ENCODE measurements around the gene ELL3. TPM values are rescaled to one million over a fixed set of nuclear protein-coding genes. Genes with fewer than 3 reads are reported as not detected.
A peak's percentile ranks its signal among the peaks of the same experiment; 100 is the strongest.

The ELL3 gene
- total RNA-seq, 1 experiment from 2014 or later, result 35.8 TPM

DNA sequence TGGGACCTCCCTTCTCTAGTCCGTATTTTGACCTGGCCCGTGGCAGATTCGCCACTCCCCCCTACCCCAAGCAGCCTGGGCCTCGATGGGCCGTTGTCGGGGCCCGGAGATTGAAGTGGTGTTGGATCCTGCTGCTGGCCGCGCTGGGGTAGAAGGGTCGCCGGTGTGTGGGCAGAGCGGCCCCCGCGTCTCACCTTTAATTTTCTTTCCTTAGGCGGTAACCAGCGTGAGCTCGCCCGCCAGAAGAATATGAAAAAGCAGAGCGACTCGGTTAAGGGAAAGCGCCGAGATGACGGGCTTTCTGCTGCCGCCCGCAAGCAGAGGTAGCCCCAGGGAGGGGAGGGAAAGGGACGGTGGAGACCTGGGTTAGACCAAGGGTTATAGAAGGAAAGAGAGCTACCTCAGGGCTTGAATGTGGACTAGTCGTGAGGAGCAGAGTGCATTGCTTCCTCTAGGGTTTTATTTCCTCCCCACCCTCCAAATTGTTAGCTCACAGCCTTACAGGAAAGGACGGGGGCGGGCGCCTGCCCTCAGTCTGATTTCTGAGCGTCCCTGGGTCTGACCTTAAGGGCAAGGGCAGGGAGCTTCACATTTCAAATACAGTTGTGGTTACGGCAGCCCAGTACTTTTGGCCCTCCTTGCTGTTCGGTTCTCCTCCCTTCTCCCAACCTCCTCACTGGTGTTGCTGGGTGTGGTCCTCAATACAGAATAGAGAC lies 16.2 kb upstream of the ELL3 start:
- Histone ChIP-seq H3K9ac (ENCODE audit: low read length) (peak overlapping the region; percentile 99), H4K20me1 (ENCODE audit: low read length) (peaks cover 5% of the 10 kb centered on the region; the same call in 1 of the 2 replicates), H2AFZ (ENCODE audit: low read length) (peak overlapping the region; percentile 73), H3K4me2 (ENCODE audit: low read length) (peak overlapping the region; percentile 90), H3K79me2 (ENCODE audit: low read length) (peaks cover 35% of the 10 kb centered on the region), H3K27ac (ENCODE audit: low read length) (peak overlapping the region; percentile 74), H3K4me3 (ENCODE audit: low read length) (peak overlapping the region; percentile 96), H3K27me3 (ENCODE audit: low read length) (no peaks in the 10 kb centered on the region), H3K9me3 (ENCODE audit: low read length) (no peaks in the 10 kb centered on the region), H3K9me2 (replicated peaks; ENCODE audit: low read length) (no peaks in the 10 kb centered on the region), H3K36me3 (ENCODE audit: low read depth, low read length) (peaks cover 30% of the 10 kb centered on the region), H3K4me1 (ENCODE audit: insufficient read depth, low read length) (peaks cover 41% of the 10 kb centered on the region), H3F3A (ENCODE audit: low read length, unreplicated experiment) (peaks cover 4% of the 10 kb centered on the region)
- no peak for TF ChIP-seq EZH2 (IDR thresholded peaks at IDR 0.05; ENCODE audit: low read length, unreplicated experiment)
- TF ChIP-seq EZH2phosphoT487 (IDR thresholded peaks at IDR 0.05; ENCODE audit: borderline replicate concordance, low read length), result no peak
- TF ChIP-seq, protein P1, sequence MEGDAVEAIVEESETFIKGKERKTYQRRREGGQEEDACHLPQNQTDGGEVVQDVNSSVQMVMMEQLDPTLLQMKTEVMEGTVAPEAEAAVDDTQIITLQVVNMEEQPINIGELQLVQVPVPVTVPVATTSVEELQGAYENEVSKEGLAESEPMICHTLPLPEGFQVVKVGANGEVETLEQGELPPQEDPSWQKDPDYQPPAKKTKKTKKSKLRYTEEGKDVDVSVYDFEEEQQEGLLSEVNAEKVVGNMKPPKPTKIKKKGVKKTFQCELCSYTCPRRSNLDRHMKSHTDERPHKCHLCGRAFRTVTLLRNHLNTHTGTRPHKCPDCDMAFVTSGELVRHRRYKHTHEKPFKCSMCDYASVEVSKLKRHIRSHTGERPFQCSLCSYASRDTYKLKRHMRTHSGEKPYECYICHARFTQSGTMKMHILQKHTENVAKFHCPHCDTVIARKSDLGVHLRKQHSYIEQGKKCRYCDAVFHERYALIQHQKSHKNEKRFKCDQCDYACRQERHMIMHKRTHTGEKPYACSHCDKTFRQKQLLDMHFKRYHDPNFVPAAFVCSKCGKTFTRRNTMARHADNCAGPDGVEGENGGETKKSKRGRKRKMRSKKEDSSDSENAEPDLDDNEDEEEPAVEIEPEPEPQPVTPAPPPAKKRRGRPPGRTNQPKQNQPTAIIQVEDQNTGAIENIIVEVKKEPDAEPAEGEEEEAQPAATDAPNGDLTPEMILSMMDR (conservative IDR thresholded peaks at IDR 0.05; ENCODE audit: low read depth, low read length), result no peak
- CTCF ChIA-PET, result no interaction called here
- POLR2A ChIA-PET (ENCODE audit: unreplicated experiment), result interaction anchor here (0.6 kb wide), 1 partner anchor 16 kb away, joined by 3 read pairs; no protein-coding TSS in a partner anchor
- DNase-seq (peak; percentile 20), ATAC-seq (no peak)
- intact Hi-C loops (cut with micrococcal nuclease), result loop anchor here (2.0 kb wide), 1 partner anchor 16 kb away; the partner anchor contains the start of gene ELL3
- BruUV-seq (replicated peaks), result TSS peak; percentile 65

DNA sequence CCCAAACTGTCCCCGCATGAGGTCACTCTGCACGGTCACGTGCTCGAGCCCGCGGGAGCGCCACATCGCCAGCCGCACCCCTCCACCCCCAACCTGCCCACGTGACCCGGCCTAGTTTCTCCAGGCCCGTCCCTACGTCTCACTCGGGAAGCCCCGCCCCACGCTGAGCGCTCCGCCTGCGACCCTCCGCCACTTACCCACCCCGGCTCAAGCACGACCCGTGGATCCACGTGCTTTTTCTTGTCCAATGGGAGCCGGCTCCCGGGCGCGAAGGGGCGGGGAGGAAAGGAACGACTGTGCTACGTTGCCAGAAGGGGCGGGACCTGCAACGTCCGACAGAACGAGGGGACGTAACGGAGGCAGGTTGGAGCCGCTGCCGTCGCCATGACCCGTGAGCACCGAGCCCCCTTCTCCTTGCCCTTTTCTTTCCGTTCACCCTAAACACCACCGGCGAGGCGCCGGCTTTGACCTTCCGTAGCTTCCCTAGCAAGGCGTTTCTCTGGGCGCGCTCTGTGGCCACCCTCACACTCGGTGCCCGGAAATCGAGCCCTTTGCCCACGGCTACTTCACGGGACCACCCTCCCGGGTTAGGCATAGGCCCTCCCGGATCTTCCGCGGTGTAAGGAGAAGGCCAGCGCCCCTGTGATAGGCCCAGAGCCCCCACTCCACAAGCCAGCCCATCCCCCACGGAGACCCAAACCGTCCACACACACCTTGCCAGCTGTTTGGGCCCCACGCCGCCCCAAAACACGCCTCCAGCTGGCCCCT lies 15.4 kb upstream of the ELL3 start, which contains the start of gene SERF2:
TSS of gene SERF2 (plus strand) at position 328 of the 768 bp plus-strand sequence. CDS start at position 385, 57 bp downstream.
- no peaks in the 10 kb centered on the region for H3K9me2 ChIP-seq (replicated peaks; ENCODE audit: low read length)
- no peaks in the 10 kb centered on the region for H3K27me3 ChIP-seq (ENCODE audit: low read length)
- H3K79me2 ChIP-seq (ENCODE audit: low read length), result peaks cover 35% of the 10 kb centered on the region
- intact Hi-C loops (cut with micrococcal nuclease), result loop anchor here (2.0 kb wide), 1 partner anchor 15 kb away; the partner anchor contains the start of gene ELL3
- peak within 1 kb of the TSS; percentile 99 for H3K9ac ChIP-seq (ENCODE audit: low read length)
- peaks cover 5% of the 10 kb centered on the region; the same call in 1 of the 2 replicates for H4K20me1 ChIP-seq (ENCODE audit: low read length)
- no peaks in the 10 kb centered on the region for H3F3A ChIP-seq (ENCODE audit: low read length, unreplicated experiment)
- H3K4me1 ChIP-seq (ENCODE audit: insufficient read depth, low read length), result peaks cover 36% of the 10 kb centered on the region
- peaks cover 30% of the 10 kb centered on the region for H3K36me3 ChIP-seq (ENCODE audit: low read depth, low read length)
- H3K9me3 ChIP-seq (ENCODE audit: low read length), result no peaks in the 10 kb centered on the region
- no peak for TF ChIP-seq EZH2phosphoT487 (IDR thresholded peaks at IDR 0.05; ENCODE audit: borderline replicate concordance, low read length)
- TF ChIP-seq, protein P1 (conservative IDR thresholded peaks at IDR 0.05; ENCODE audit: low read depth, low read length), result no peak
- no peak for TF ChIP-seq EZH2 (IDR thresholded peaks at IDR 0.05; ENCODE audit: low read length, unreplicated experiment)
- H3K4me3 ChIP-seq (ENCODE audit: low read length), result peak within 1 kb of the TSS; percentile 96
- ATAC-seq, result peak; percentile 96
- ChIA-PET POLR2A (ENCODE audit: unreplicated experiment) (interaction anchor here (0.6 kb wide), 1 partner anchor 15 kb away, joined by 3 read pairs; no protein-coding TSS in a partner anchor), CTCF (no interaction called here)
- BruUV-seq (replicated peaks), result TSS peak; percentile 67
- peak within 1 kb of the TSS; percentile 90 for H3K4me2 ChIP-seq (ENCODE audit: low read length)
- H3K27ac ChIP-seq (ENCODE audit: low read length), result peak within 1 kb of the TSS; percentile 74
- peak; percentile 99 for DNase-seq
- H2AFZ ChIP-seq (ENCODE audit: low read length), result peak within 1 kb of the TSS; percentile 81

Data from PC-3 (cell line).